ENCODE measurements around the gene IQCE.
"Not testable (repeated sequence)": the region's sequence is repeated elsewhere in the genome, so short reads cannot be mapped to it uniquely, and the experiment has no call there.

The IQCE gene

GRCh38 chr7:2555121-2556052 lies 3.4 kb upstream of the IQCE start, which contains the start of gene BRAT1:
Gene BRAT1, minus strand, starts transcription at chr7:2555524. Its CDS starts 1,093 bp downstream, at chr7:2554431.
- peak; percentile 90 to 94 for DNase-seq

GRCh38 chr7:2559283-2559950 lies 638 bp downstream of the IQCE start:
- no peak for DNase-seq

GRCh38 chr7:2563955-2564354 lies 5.2 kb downstream of the IQCE start:
- DNase-seq = not testable (repeated sequence)

- DNase-seq = no peak
These were observed 6.3 kb downstream of the IQCE start for GRCh38 chr7:2564970-2565540.

- DNase-seq = no peak
These were observed 7.6 kb downstream of the IQCE start for GRCh38 chr7:2566348-2566889.

GRCh38 chr7:2566890-2567678 lies 8.3 kb downstream of the IQCE start:
- DNase-seq = no peak

GRCh38 chr7:2567679-2568278 lies 9.0 kb downstream of the IQCE start:
- DNase-seq = peak; percentile 30 to 62

- DNase-seq = no peak
These were observed 9.9 kb downstream of the IQCE start for GRCh38 chr7:2568521-2569223.

- no peak for DNase-seq
These were observed 10.6 kb downstream of the IQCE start for GRCh38 chr7:2569421-2569820.

- DNase-seq = no peak
These were observed 11.2 kb downstream of the IQCE start for GRCh38 chr7:2570021-2570420.

GRCh38 chr7:2571409-2571808 lies 12.6 kb downstream of the IQCE start:
- DNase-seq = no peak

- DNase-seq = no peak
These were observed 13.5 kb downstream of the IQCE start for GRCh38 chr7:2572101-2572842.

- no peak for DNase-seq
These were observed 15.0 kb downstream of the IQCE start for GRCh38 chr7:2573761-2574160.

- DNase-seq = no peak
These were observed 16.4 kb downstream of the IQCE start for GRCh38 chr7:2575046-2575732.

GRCh38 chr7:2575733-2576340 lies 17.1 kb downstream of the IQCE start:
- no peak for DNase-seq

- DNase-seq = no peak
These were observed 18.1 kb downstream of the IQCE start for GRCh38 chr7:2576742-2577491.

- DNase-seq = no peak
These were observed 19.3 kb downstream of the IQCE start for GRCh38 chr7:2577914-2578680.

GRCh38 chr7:2580636-2581035 lies 21.9 kb downstream of the IQCE start:
- no peak for DNase-seq
